Spinal cord (tissue), 10 donors: ENCODE data around the gene ZNF415. TPM values are rescaled to one million over a fixed set of nuclear protein-coding genes. Genes with fewer than 3 reads are reported as not detected.
"Not testable (repeated sequence)": the region's sequence is repeated elsewhere in the genome, so short reads cannot be mapped to it uniquely, and the experiment has no call there.

Experiments used
- DNase-seq, 6 donors: peaks; one replicate each; pipeline versions ENCODE4 v3.0.0 to v3.0.0-alpha.2; 2013 to 2015; ENCODE audit warnings: low spot score in 6 of 6, low read depth in 4 of 6
- H3K27ac ChIP-seq: one replicate; pipeline ENCODE4 v1.5.1; 2013; ENCODE audit warnings: low read depth, low read length, control low read depth
- H3K27me3 ChIP-seq: one replicate; pipeline ENCODE4 v1.6.1; 2013; ENCODE audit warnings: low read length; ENCODE audit not compliant: control insufficient read depth, insufficient read depth
- H3K36me3 ChIP-seq: one replicate; pipeline ENCODE4 v1.6.1; 2013; ENCODE audit warnings: low read length; ENCODE audit not compliant: control insufficient read depth, insufficient read depth
- H3K4me1 ChIP-seq: one replicate; pipeline ENCODE4 v1.6.1; 2013; ENCODE audit warnings: low read length; ENCODE audit not compliant: control insufficient read depth, insufficient read depth
- H3K4me3 ChIP-seq: one replicate; pipeline ENCODE4 v1.5.1; 2013; ENCODE audit warnings: low read depth, low read length, control low read depth
- H3K9me3 ChIP-seq: one replicate; pipeline ENCODE4 v1.6.1; 2013; ENCODE audit warnings: low read length; ENCODE audit not compliant: control insufficient read depth, insufficient read depth
- WGBS: methylation state at CpG from one replicate; pipeline ENCODE4 v1.1.5; 2013; ENCODE audit warnings: missing lambda C conversion rate; ENCODE audit not compliant: insufficient coverage; 5-methylcytosine and 5-hydroxymethylcytosine counted together
- polyA plus RNA-seq, 2 donors: library from polyadenylated mRNA; unstranded; fragments of 120-200 nt; gene quantifications; one replicate each; pipeline ENCODE4 v1.2.1, GENCODE V29; 2013; ENCODE audit not compliant: insufficient read length in 2 of 2
- total RNA-seq, 2 donors: library from RNA; depleted of rRNA in 1 of 2; stranded (reverse); fragments of 120-200 nt in 1 of 2; fragments of >200 nt in 1 of 2; gene quantifications; one replicate each; pipeline versions ENCODE4 v1.2.3 to v1.2.4, GENCODE V29; 2013 to 2014
- donor health status: healthy.

The ZNF415 gene
- total and polyA plus RNA-seq, 4 donors, result 27.3 to 41.0 (median 33.8) TPM

DNA sequence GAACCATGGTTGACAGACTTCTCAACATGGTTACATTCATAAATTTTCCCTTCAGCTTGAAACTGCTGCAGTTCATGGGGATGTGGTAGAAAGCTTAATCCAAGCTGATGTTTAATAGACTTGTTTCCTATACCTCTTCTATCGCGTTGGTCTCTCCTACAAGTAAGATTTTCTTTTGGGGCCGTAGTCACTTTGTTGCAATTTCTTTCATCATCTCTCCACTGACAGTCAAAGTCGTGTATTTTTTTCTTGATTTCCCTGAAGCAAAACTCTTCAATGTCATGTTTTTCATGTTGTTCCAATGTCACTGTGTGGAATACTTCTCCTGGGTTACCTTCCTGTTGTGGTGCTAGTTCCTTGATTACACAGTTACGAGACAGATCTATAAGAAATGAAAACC, 23.2 kb downstream of the ZNF415 start:
- 100% methylated on average over 1 of the region's 5 CpGs for WGBS
- H3K27ac ChIP-seq, result no peak overlapping the region

DNA sequence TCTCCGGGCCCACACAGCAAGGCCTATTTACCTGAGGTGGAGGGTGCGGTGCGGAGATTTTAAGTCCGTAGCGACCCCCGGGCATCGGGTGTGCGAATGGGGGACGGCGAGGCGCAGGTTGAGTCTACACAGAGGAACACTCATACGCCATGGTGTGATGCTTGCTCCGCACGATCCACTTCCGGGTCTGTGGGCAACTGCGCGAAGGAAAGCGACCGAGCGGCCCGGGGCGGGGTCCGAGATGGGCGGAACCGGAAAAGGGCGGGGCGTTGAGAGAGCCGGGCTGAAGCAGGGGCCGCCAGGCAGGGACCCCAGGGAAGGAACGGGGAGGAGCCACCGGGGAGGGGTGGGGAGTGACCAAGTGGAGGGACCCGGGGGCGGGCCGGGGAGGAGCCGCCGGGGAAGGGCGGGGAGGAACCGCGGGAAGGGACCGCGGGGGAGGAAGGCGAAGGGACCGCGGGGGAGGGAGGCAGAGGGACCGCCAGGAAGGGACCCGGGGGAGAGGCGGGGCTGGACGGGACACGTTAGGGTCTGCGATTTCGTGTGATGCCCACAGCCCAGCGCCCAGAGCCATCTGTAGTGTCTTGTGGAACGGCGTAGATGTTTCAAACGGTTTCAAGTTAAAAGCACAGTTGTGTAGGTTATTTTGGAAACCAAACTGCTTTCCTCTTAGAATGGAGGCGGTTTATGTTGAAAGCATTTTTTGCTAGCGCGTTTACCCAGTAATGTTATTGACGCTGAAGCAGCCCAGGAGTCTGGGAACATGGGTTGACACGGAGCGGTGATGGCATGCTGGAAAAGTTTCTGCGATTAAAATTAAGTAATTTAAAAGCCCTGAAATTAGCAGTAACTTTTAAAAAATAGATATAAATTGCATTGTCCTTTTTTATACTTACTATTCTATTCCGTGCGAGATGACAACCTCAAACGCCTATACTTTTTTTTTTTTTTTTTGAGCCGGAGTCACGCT, 29.2 kb downstream of the ZNF415 start, which contains the start of gene ZNF160:
Gene ZNF160 (minus strand): TSS at position 189 of the 970 bp plus-strand sequence. CDS start 17,146 bp downstream, outside the sequence.
- 1% methylated on average over 56 of the region's 67 CpGs for WGBS

More for the DNA sequence above, 23.2 kb downstream of the ZNF415 start:
- Histone ChIP-seq H3K36me3 (peaks cover 21% of the 10 kb centered on the region), H3K9me3 (no peaks in the 10 kb centered on the region), H3K4me1 (no peaks in the 10 kb centered on the region), H3K4me3 (no peak overlapping the region), H3K27me3 (no peaks in the 10 kb centered on the region)
- DNase-seq, result no peak

DNA sequence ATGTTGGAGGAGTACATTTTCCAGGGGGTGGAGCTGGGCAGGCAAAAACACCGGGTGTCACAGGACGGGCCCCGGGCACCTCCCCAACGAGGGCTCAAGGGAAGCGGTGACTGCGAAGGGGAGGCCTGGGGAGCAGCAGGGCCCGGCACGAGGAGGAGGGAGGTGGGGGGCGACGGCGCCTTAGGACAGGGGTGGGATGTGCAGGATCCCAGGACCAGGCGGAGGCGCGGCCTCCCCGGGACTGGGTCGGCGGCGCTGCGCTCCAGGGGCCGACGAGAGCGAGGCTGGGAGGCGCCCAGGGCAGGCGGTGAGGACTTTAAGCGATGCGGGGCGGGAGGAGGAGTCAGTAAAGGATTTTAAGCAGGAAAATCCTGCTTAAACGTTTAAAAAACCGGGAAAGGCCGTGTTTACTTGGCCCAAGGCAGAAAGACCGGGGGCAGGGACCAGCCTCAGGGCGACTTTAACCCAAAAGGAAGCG, 29.9 kb downstream of the ZNF415 start:
- WGBS, result 0% methylated on average over 32 of the region's 33 CpGs
- Histone ChIP-seq H3K27ac (peak overlapping the region; percentile 84), H3K9me3 (no peaks in the 10 kb centered on the region), H3K4me1 (peaks cover 18% of the 10 kb centered on the region), H3K27me3 (no peaks in the 10 kb centered on the region), H3K36me3 (peaks cover 13% of the 10 kb centered on the region), H3K4me3 (peak overlapping the region; percentile 87)
- DNase-seq, result no peak

More for the DNA sequence above, 29.2 kb downstream of the ZNF415 start, which contains the start of gene ZNF160:
- Histone ChIP-seq H3K9me3 (no peaks in the 10 kb centered on the region), H3K4me3 (peak within 1 kb of the TSS; percentile 87), H3K36me3 (peaks cover 5% of the 10 kb centered on the region), H3K27me3 (no peaks in the 10 kb centered on the region), H3K4me1 (peaks cover 18% of the 10 kb centered on the region), H3K27ac (peak within 1 kb of the TSS; percentile 84)
- peak; percentile 87 to 99 (median 96) for DNase-seq

DNA sequence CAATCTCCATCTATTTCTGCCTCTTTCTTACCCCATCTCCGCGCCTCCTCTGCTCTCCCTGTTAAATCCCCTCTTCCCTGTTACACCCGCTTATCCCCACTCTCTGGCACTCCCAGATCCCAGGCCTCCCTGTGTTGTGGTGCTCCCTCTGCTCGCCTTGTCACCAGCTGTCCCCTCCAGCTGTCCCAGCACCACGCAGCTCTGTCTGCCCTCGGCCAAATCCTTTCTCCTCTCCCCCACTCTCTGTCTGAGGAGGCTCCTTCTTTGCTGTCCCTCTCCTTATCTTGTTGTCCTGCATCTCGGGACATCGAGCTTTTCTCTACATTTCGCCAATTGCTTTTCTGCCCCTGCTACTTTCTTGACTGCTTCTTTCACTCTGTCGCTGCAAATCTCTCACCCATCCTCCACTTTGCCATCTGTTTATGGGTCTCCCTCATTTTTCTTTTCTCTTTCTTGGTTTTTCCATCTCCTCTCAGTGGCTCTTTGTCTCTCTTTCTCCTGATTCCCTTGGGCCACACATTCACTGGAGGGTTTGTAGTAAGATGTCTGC, 30.4 kb downstream of the ZNF415 start:
- Histone ChIP-seq H3K9me3 (no peaks in the 10 kb centered on the region), H3K27me3 (no peaks in the 10 kb centered on the region), H3K36me3 (peaks cover 16% of the 10 kb centered on the region), H3K4me3 (peak overlapping the region; percentile 87), H3K4me1 (peaks cover 18% of the 10 kb centered on the region), H3K27ac (peak overlapping the region; percentile 84)
- DNase-seq, result peak in 2 of 6 donors; percentile 2 to 51
- 22% methylated on average over 10 of the region's 10 CpGs for WGBS

DNA sequence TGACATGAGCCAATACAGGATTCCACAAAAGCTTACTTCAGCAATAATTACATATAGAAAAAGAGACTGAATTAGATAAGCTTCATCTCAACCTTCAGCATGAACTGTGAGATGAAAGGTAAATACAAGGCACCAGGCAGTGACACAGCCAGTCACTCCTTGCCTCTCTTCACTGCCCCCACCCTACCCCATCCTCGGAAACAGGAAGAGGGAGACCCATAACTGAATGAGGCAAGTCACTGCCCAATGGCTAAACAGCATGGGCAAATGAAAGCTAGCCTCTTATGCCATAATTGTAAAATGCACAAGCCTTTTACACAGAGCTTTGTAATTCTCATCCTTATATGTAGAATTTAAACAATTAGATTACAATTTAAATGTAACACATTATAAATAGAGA, 31.2 kb downstream of the ZNF415 start:
- H3K4me1 ChIP-seq, result peaks cover 18% of the 10 kb centered on the region
- no peak overlapping the region for H3K4me3 ChIP-seq
- no peaks in the 10 kb centered on the region for H3K27me3 ChIP-seq
- no peaks in the 10 kb centered on the region for H3K9me3 ChIP-seq
- 33% methylated on average over 1 of the region's 1 CpG for WGBS
- H3K36me3 ChIP-seq, result peaks cover 16% of the 10 kb centered on the region
- no peak for DNase-seq
- no peak overlapping the region for H3K27ac ChIP-seq

DNA sequence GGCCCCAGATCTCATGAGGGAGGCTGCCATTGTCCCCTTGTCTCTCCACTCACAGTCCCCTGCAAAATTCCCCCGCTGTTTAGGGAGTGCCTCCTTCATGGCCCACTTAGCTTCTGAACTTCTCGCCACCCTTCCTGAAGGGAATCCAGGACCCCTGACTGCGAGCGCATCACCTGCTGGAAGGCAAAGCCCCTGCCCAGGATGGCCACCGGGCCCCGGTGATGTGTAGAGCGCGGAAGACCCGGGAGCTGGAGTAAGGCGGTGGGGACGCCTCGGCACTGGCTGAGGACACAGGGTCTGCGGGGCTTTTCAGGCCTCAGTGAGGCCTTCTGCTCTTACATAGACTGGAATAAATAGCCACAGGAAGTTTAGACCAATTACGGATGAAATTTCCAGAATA, 34.1 kb downstream of the ZNF415 start:
- not testable (repeated sequence) for DNase-seq, H3K27ac ChIP-seq, H3K9me3 ChIP-seq, H3K27me3 ChIP-seq, H3K4me3 ChIP-seq
- Histone ChIP-seq H3K4me1 (peaks cover 14% of the 10 kb centered on the region), H3K36me3 (peaks cover 22% of the 10 kb centered on the region)
- WGBS, result no CpG with 5 or more reads among the region's 14 CpGs

DNA sequence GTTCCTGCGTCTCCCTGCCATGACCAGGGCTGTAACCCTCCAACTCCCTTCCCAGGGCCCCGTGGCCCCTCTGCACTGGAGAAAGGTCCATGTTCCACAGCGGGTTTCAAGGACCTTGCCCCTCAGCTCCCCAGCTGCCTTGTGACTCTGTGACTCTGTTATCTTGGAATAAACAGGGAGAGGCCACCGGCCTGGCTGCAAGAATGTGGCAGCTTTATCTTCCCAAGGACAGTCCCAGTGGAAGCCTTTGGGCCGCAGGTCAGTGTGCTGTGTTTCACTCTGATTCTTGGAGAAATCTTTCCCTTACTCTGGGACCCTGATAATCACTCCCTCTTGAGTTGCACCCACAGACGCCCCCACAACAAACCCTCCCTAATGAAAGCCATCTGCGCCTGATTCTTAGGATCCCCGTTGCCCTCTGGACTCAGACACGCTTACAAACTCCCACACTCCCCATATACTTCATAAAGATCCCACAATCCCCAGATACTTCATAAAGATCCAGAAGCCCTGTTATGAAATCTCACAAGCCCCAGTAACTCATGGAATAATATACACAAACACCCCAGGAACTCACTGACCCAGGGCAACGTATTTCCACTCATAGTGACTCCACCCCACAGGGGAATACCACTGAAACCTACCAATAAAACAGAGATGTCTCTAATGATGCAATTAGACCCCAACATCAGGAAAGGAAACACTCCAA, 35.6 kb downstream of the ZNF415 start:
- not testable (repeated sequence) for H3K9me3 ChIP-seq, H3K4me1 ChIP-seq, H3K27ac ChIP-seq, H3K4me3 ChIP-seq, DNase-seq, H3K27me3 ChIP-seq
- WGBS, result 80% methylated on average over 2 of the region's 10 CpGs
- H3K36me3 ChIP-seq, result peaks cover 24% of the 10 kb centered on the region

DNA sequence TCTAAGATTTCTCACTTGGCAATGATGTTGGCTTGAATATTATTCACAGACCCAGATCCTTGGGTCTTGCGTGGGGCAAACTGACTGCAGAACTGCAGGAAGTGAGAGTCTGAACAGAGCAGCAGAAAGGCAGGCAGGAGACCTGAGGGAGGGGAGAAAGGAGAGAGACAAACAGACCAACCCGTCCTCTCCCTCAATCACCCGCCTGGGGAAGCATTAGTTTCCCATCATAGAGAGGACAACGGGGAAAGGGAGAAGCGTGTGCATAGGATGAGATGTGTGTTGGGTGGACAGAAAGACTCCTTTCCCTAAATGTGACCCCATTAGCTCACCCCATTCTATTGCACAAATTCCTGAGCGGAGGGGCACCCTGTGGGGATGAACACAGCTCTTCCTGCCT, 36.1 kb downstream of the ZNF415 start:
- H3K27me3 ChIP-seq, H3K27ac ChIP-seq, DNase-seq, H3K9me3 ChIP-seq, H3K4me1 ChIP-seq, H3K4me3 ChIP-seq: not testable (repeated sequence)
- H3K36me3 ChIP-seq, result peaks cover 27% of the 10 kb centered on the region
- WGBS, result no CpG with 5 or more reads among the region's 6 CpGs

DNA sequence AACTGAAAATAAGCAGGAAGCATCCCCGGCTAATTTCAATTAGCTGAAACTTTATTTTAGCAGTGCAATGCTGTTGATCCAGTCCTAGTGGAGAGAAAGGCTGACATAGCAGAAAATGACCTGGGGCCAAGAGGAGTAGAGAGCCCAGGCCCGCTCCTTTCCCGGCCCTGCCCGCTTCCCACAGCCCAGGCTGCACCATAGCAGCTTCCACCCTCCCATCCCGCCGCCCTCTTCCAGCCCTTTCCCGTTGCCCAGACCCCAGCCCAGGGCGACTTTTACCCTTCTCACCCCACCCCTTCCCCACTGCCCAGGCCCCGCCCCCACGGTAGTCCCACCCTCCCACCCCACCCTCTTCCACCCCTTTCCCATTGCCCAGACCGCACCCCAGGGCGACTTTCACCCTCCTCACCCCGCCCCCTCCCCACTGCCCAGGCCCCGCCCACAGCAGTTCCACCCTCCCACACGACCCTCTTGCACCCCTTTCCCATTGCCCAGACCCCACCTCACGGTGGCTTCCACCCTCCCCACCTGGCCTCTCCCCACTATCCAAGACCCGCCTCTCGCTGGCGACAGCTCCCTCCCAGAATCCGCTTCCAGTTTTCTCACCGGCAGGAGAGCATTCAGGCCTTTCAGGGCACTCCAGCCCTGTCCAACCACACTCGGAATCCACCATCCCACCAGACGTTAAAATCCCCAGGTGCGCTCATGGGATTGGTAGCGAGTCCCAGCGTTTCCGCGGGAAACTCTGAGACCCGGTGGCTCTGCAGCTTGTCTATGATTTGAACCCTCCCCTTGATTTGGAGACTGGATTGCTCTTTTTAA, 37.7 kb downstream of the ZNF415 start:
- H3K27ac ChIP-seq, result no peak overlapping the region
- no peak for DNase-seq
- no peak overlapping the region for H3K4me3 ChIP-seq
- H3K27me3 ChIP-seq, result no peaks in the 10 kb centered on the region
- no peaks in the 10 kb centered on the region for H3K9me3 ChIP-seq
- H3K36me3 ChIP-seq, result peaks cover 43% of the 10 kb centered on the region
- no peaks in the 10 kb centered on the region for H3K4me1 ChIP-seq
- 48% methylated on average over 21 of the region's 29 CpGs for WGBS
